ENCODE measurements around the gene MYL6B. TPM values are rescaled to one million over a fixed set of nuclear protein-coding genes. Genes with fewer than 3 reads are reported as not detected.

Gene MYL6B
- polyA plus RNA-seq, 3 donors from 2014 or later, result 1.5 to 12.9 (median 9.3) TPM

GRCh38 chr12:56159482-56160192 lies 7.2 kb downstream of the MYL6B start:
- Mint-ChIP-seq H3K9me3 (no peaks in the 10 kb centered on the region), H3K36me3 (peaks cover 10 to 40% (median 25%) of the 10 kb centered on the region in 3 donors), H3K27me3 (ENCODE audit: low read depth in 3 of 3) (peaks cover 5 to 22% (median 14%) of the 10 kb centered on the region in 3 donors), H3K4me3 (peak overlapping the region; percentile 90 to 99 (median 98)), H3K27ac (peak overlapping the region; percentile 92 to 100 (median 98)), H3K4me1 (peaks cover 48 to 54% of the 10 kb centered on the region in 2 donors)
- DNase-seq, result no peak

- Mint-ChIP-seq H3K36me3 (peaks cover 10 to 40% (median 25%) of the 10 kb centered on the region in 3 donors), H3K27me3 (ENCODE audit: low read depth in 3 of 3) (peaks cover 5 to 22% (median 14%) of the 10 kb centered on the region in 3 donors), H3K4me3 (peak overlapping the region; percentile 90 to 99 (median 98)), H3K9me3 (no peaks in the 10 kb centered on the region), H3K27ac (peak overlapping the region; percentile 92 to 100 (median 98)), H3K4me1 (peaks cover 48 to 54% of the 10 kb centered on the region in 2 donors)
- DNase-seq, result peak; percentile 46 to 61 (median 55)
Measured at GRCh38 chr12:56160193-56160763, 7.9 kb downstream of the MYL6B start.

- Mint-ChIP-seq H3K36me3 (peaks cover 14 to 45% (median 30%) of the 10 kb centered on the region in 3 donors), H3K27me3 (ENCODE audit: low read depth in 3 of 3) (peaks cover 5 to 20% (median 14%) of the 10 kb centered on the region in 3 donors), H3K9me3 (no peaks in the 10 kb centered on the region), H3K4me3 (peak overlapping the region; percentile 90 to 99 (median 98)), H3K4me1 (peaks cover 44 to 48% of the 10 kb centered on the region in 2 donors), H3K27ac (peak overlapping the region; percentile 92 to 100 (median 98))
- no peak for DNase-seq
Measured at GRCh38 chr12:56160894-56161689, 8.7 kb downstream of the MYL6B start.

DNA sequence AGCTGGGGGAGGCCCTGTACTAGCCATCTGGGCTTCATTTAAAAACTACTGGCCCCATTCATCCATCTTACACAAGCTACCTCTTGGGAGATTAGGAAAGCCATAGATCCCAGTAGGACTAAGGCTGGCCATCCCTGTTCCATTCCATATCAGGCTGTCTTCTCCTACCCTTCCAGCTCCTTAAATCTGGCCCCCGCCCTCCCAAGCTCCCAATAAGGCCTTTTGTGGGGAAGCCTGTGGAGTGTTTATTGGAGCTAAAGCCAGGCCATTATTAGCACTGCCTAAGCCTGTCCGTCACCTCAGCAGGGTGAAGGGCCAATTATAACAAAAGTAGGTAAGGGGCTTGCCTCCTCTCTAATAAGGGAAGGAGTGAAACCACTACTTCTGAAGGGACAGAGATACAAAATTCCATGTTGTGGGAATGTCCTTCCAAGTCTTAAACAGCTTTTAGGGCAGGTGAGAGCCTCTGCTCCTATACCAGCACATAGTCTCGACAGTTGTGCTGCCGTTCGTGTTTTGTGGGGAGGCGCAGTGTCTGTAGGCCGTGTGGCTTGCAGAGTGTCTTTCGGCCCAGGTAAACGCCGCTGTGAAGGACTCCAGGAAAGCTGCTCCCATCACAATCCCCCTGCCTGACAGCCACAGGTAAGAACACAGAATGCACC lies 9.4 kb downstream of the MYL6B start:
- Mint-ChIP-seq H3K4me1 (peaks cover 44 to 48% of the 10 kb centered on the region in 2 donors), H3K9me3 (no peaks in the 10 kb centered on the region), H3K27ac (peak overlapping the region; percentile 92 to 100 (median 98)), H3K27me3 (ENCODE audit: low read depth in 3 of 3) (peaks cover 5 to 20% (median 14%) of the 10 kb centered on the region in 3 donors), H3K36me3 (peaks cover 14 to 45% (median 30%) of the 10 kb centered on the region in 3 donors), H3K4me3 (peak overlapping the region in 4 of 5 donors; percentile 17 to 98 (median 28))
- DNase-seq, result no peak

DNA sequence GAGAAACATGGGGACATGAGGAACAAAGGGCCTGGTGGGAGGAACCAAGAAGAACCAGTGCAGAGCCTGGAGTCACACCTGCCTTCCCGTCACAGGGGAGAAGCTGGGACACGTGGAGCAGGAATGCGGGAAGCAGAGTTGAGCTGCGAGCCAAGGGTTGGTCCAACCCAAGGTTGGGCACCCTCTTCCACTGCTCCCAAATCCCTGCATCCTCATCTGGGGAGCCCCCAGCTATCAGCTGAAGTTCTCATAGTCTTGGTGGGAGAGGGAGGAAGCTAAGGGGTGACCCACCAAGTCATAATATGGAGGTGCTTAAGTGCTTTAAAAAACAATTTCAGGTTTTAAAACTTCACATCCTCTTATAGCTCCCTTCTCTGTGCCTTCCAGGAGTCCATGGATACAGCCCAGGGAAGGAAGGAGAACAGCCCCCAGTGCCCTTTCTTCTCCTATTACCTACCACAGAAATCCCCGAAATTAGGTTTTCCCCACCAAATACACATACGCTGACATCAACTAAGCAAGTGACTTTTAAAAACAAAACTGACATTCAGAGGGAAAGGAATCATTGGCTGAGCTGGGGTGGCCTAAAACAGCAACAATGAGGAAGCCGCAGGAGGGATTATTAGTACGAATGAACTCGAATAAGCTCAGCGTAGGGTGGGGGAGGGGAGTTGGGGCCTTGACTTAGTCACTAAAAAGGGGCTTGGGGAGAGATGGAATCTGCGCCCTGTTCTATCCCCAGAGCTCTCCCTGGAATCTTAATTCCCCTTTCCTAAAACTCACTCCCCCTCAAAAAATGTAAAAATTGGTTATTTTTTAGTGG lies 10.3 kb downstream of the MYL6B start:
- no peak for DNase-seq
- Mint-ChIP-seq H3K9me3 (no peaks in the 10 kb centered on the region), H3K36me3 (peaks cover 18 to 49% (median 34%) of the 10 kb centered on the region in 3 donors), H3K4me3 (no peak overlapping the region), H3K4me1 (peaks cover 37 to 41% of the 10 kb centered on the region in 2 donors), H3K27ac (peak overlapping the region; percentile 12 to 80 (median 57)), H3K27me3 (ENCODE audit: low read depth in 3 of 3) (peaks cover 2 to 23% (median 14%) of the 10 kb centered on the region in 3 donors)

GRCh38 chr12:56163533-56164344 lies 11.4 kb downstream of the MYL6B start:
- Mint-ChIP-seq H3K36me3 (peaks cover 23 to 53% (median 37%) of the 10 kb centered on the region in 3 donors), H3K9me3 (no peaks in the 10 kb centered on the region), H3K27ac (peak overlapping the region; percentile 17 to 62 (median 36)), H3K4me3 (no peak overlapping the region), H3K27me3 (ENCODE audit: low read depth in 3 of 3) (peaks cover 0 to 20% (median 8%) of the 10 kb centered on the region in 3 donors), H3K4me1 (peaks cover 31 to 35% of the 10 kb centered on the region in 2 donors)
- DNase-seq, result no peak

- no peaks in the 10 kb centered on the region for H3K9me3 Mint-ChIP-seq
- DNase-seq, result no peak
- H3K36me3 Mint-ChIP-seq, result peaks cover 23 to 58% (median 37%) of the 10 kb centered on the region in 3 donors
- peaks cover 0 to 17% (median 6%) of the 10 kb centered on the region in 3 donors for H3K27me3 Mint-ChIP-seq (ENCODE audit: low read depth in 3 of 3)
- no peak overlapping the region for H3K4me3 Mint-ChIP-seq
- peaks cover 25 to 29% of the 10 kb centered on the region in 2 donors for H3K4me1 Mint-ChIP-seq
- H3K27ac Mint-ChIP-seq, result peak overlapping the region in 4 of 6 donors; percentile 34 to 74 (median 44)
Measured at GRCh38 chr12:56164345-56164729, 11.9 kb downstream of the MYL6B start.

- peaks cover 20 to 59% (median 37%) of the 10 kb centered on the region in 3 donors for H3K36me3 Mint-ChIP-seq
- H3K27me3 Mint-ChIP-seq (ENCODE audit: low read depth in 3 of 3), result peaks cover 0 to 13% (median 2%) of the 10 kb centered on the region in 3 donors
- no peaks in the 10 kb centered on the region for H3K9me3 Mint-ChIP-seq
- peaks cover 15 to 19% of the 10 kb centered on the region in 2 donors for H3K4me1 Mint-ChIP-seq
- H3K4me3 Mint-ChIP-seq, result no peak overlapping the region
- H3K27ac Mint-ChIP-seq, result peak overlapping the region in 5 of 6 donors; percentile 26 to 53 (median 43)
- DNase-seq, result no peak
Measured at GRCh38 chr12:56165369-56165768, 13.0 kb downstream of the MYL6B start.

GRCh38 chr12:56169229-56169759 lies 16.9 kb downstream of the MYL6B start:
- H3K27me3 Mint-ChIP-seq (ENCODE audit: low read depth in 3 of 3), result peaks cover 0 to 10% (median 0%) of the 10 kb centered on the region in 3 donors
- H3K27ac Mint-ChIP-seq, result peak overlapping the region in 4 of 6 donors; percentile 31 to 76 (median 62)
- H3K36me3 Mint-ChIP-seq, result peaks cover 26 to 50% (median 35%) of the 10 kb centered on the region in 3 donors
- no peak overlapping the region for H3K4me3 Mint-ChIP-seq
- no peaks in the 10 kb centered on the region for H3K9me3 Mint-ChIP-seq
- H3K4me1 Mint-ChIP-seq, result peaks cover 0 to 2% of the 10 kb centered on the region in 2 donors
- DNase-seq, result no peak

DNA sequence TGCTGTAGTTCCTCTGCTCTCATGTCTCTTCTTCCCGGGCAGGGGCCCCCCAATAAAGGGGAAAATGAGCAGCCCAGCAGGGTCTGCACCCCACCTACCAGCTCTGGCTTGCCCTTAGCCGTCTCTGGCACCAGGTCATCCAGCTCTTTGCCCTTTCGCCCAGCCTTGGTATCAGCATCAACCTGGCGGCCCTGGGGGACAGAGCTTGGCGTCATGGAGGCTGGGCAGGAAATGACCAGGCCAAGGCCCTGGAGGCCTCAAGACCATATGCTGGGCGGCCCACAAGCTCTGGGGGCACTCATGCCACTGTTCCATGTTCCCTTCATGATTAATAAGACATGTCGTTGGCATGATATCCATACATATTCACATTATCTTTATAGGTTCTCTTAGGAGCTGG lies 20.5 kb downstream of the MYL6B start:
- Mint-ChIP-seq H3K4me3 (no peak overlapping the region), H3K36me3 (peaks cover 29 to 55% (median 34%) of the 10 kb centered on the region in 3 donors), H3K9me3 (no peaks in the 10 kb centered on the region), H3K4me1 (peaks cover 0 to under 1% of the 10 kb centered on the region in 2 donors), H3K27me3 (ENCODE audit: low read depth in 3 of 3) (peaks cover 0 to 7% (median 0%) of the 10 kb centered on the region in 3 donors), H3K27ac (no peak overlapping the region)
- DNase-seq, result no peak

GRCh38 chr12:56178347-56178746 lies 26.0 kb downstream of the MYL6B start:
- H3K27ac Mint-ChIP-seq, result no peak overlapping the region
- peaks cover 0 to 2% (median 0%) of the 10 kb centered on the region in 3 donors for H3K27me3 Mint-ChIP-seq (ENCODE audit: low read depth in 3 of 3)
- H3K4me3 Mint-ChIP-seq, result no peak overlapping the region
- DNase-seq, result no peak
- H3K36me3 Mint-ChIP-seq, result peaks cover 39 to 57% (median 49%) of the 10 kb centered on the region in 3 donors
- no peaks in the 10 kb centered on the region for H3K9me3 Mint-ChIP-seq
- no peaks in the 10 kb centered on the region for H3K4me1 Mint-ChIP-seq
